HG03354 (cell line): ENCODE data around the gene NDFIP1.

Experiments used
- ATAC-seq: cut with Tn5 transposase; IDR thresholded peaks from one replicate; pipeline ENCODE4 v1.9.1; 2021; ENCODE audit warnings: mild to moderate bottlenecking; ENCODE audit not compliant: unreplicated experiment, poor library complexity, severe bottlenecking

NDFIP1 gene, protein sequence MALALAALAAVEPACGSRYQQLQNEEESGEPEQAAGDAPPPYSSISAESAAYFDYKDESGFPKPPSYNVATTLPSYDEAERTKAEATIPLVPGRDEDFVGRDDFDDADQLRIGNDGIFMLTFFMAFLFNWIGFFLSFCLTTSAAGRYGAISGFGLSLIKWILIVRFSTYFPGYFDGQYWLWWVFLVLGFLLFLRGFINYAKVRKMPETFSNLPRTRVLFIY

DNA sequence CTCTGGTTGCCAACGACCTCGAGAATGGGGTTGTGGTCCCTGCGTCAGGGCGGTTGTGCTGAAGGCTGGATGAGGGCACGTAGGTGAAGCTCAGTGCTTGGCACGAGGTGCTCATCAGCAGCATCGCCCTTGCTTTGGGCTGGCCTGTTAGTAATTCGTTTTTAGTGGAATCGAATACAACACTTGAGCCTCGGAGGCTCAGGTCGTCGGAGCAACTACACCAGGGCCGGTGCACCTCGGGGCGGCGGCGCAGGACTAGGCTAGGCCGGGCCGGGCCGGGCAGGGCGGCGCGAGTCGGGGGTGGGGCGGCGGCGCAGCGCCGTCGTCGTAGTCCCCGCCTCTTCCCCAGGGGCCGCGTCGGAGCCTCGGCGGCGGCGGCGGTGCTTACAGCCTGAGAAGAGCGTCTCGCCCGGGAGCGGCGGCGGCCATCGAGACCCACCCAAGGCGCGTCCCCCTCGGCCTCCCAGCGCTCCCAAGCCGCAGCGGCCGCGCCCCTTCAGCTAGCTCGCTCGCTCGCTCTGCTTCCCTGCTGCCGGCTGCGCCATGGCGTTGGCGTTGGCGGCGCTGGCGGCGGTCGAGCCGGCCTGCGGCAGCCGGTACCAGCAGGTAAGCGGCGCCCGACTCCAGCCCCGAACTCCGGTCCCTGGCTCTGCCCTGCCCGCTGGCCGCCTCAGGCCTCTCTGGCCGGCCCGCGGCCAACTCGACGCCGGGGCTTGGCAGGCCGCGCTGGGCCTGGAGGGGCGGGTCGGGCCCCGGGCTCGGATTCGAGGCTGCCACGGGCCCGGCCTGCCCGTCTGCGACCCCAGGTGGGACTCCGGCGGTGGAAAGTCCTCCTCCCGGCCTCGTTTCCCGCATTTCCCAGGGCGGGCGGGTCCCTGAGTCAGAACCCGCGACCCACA is at the start of gene NDFIP1:
Gene NDFIP1 (plus strand): TSS at position 348 of the 899 bp plus-strand sequence. CDS start 196 bp downstream, at position 544.
- ATAC-seq = peak; percentile 96

- ATAC-seq = no peak
Observed at GRCh38 chr5:142059304-142059940, 49.2 kb upstream of the NDFIP1 start.

GRCh38 chr5:142063376-142063775 is 45.2 kb upstream of the NDFIP1 start:
- ATAC-seq = no peak

DNA sequence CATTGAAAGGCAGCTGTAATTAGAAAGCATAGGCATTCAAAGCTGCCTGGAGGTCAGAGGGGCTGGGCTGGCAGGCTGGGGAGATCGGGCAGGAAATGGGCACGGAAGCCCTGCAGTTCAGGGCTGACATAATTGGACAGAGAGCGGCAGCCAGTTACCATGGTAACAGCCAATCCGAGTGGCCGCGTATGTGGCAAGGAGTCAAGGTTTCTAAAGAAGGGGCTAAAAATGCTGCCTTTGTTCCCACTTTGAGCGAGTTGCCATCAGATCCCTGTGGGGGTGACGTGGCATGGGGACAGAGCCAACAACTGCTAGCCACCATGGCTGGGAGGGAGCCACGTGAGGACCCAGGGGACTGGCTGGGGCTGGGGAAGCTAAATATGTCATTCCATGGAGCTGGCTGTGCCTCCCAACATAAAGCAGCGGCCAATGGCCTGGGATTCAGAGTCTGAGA is 44.7 kb upstream of the NDFIP1 start:
- ATAC-seq = peak; percentile 57

- no peak for ATAC-seq
Observed at GRCh38 chr5:142065273-142065672, 43.3 kb upstream of the NDFIP1 start.

- ATAC-seq = no peak
Observed at GRCh38 chr5:142069606-142070399, 38.8 kb upstream of the NDFIP1 start.

DNA sequence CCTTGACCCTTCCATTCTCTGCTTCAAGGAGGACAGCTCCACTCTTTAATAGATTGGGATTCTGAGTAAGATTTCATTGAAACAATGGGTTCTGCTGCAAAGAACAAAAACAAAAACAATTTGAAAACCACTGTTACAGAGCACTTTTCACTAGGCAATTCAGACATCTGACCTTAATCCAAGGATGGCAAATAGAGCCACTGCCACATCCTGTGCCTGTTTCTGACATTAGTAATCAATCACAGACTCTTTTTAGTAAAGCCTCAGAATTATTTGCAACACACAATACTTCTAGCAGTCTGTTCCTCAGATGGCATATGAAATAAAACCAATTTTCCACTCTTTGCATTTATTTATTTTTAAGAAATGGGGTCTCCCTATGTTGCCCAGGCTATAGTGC is 37.8 kb upstream of the NDFIP1 start:
- no peak for ATAC-seq

GRCh38 chr5:142072488-142072887 is 36.1 kb upstream of the NDFIP1 start:
- no peak for ATAC-seq

GRCh38 chr5:142073362-142073988 is 35.1 kb upstream of the NDFIP1 start:
- no peak for ATAC-seq

DNA sequence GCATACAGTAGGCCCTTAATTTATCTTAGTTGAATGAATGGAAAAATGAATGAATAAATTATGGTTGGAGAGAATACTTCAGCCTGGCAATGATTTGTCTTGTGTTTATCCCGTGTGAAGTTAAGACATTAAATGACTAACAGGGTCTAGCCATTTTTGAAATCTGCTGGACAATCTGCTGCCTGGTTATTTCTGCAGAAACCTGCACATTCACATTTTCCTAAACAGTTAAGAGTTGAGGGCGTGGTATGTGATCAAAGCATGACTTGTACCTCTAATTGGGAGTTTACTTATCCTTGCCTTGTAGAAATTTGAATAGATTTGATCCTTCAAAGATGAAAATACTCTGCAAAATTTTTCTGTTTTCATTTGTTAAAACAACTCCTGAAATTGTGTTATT is 34.6 kb upstream of the NDFIP1 start:
- no peak for ATAC-seq

DNA sequence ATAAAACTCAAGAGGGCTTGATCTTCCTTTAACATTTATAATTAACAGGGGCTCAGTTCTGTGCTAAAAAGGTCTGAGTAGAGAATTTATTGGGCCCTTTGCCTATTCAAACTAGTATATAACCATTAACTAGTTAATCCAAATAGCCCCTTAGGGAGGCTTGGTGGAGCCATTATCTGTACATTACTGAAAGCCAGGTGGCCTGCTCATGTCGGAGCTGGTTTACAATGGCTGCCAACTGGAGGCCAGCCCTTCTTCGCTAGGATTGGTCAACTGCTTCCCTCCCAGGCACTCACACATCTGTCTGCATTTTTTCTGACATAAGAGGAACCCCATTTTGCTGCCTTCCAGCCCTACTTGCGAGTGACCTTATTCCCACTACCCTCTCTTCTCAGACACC is 30.4 kb upstream of the NDFIP1 start:
- no peak for ATAC-seq

GRCh38 chr5:142078706-142079105 is 29.9 kb upstream of the NDFIP1 start:
- no peak for ATAC-seq

- ATAC-seq = no peak
Observed at GRCh38 chr5:142079306-142079721, 29.3 kb upstream of the NDFIP1 start.

- ATAC-seq = no peak
Observed at GRCh38 chr5:142080248-142080647, 28.3 kb upstream of the NDFIP1 start.

- ATAC-seq = no peak
Observed at GRCh38 chr5:142082182-142082781, 26.3 kb upstream of the NDFIP1 start.

GRCh38 chr5:142086229-142086628 is 22.4 kb upstream of the NDFIP1 start:
- ATAC-seq = no peak

DNA sequence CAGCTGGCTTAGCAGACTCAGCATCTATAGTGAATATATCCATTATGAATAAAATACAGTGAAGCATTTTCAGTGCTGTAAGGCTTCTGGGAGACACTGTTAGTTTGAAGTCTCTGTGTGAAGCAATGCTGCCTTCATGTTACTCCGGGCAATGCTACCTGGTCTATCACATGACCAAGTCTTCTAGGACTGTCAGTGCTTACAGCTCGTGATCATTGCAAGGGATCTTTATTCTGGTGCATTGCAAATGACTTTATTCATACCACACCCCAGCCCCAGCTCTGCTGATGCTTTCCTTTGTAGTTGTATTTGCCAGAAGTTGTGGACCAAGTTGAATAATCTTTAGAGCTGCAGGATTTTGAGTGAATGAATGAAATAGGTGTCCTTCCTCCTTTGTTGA is 21.9 kb upstream of the NDFIP1 start:
- no peak for ATAC-seq

DNA sequence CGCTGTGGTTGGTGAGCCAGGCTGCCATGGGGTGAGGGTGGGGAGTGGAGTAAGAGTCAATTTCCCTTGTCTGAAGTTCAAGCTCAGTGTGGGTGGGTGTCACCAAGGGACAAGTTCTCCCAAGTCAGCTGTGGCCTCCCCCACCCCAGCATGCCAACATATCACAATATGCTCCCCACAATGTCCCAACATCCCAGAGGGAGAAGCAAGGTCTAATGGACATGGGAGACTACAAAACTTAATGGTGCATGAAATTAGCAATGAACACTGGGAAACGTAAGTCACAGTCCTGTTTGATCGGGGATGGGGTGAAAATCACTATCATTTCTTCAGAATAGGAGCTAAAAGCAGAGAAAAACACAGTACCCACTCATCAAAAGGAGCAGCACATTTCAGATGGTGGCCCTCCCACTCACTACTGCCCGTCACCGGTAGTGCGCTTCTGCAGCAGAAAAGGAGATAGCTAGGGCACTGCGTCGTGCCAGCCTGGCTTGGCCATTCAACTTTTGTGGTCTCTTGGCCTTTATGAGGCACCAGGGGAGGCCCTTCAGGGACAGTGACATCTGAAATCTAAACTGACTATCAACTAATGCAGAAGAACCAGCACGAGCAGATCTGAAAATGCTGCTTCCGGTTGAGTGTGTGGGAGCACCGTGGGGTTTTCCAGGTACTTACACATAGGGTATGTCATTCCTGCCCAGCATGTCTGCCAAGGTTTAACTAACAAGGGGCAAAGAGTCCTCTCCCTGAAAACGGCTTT is 20.5 kb upstream of the NDFIP1 start:
- no peak for ATAC-seq
